Non-pigmented ciliary epithelial cell (primary cell): ENCODE results near the gene VIPR2.

ENCODE experiments used
- DNase-seq: peaks from one replicate; pipeline ENCODE4 v3.0.0-alpha.2; 2010; ENCODE audit warnings: low read depth

VIPR2 gene

DNA sequence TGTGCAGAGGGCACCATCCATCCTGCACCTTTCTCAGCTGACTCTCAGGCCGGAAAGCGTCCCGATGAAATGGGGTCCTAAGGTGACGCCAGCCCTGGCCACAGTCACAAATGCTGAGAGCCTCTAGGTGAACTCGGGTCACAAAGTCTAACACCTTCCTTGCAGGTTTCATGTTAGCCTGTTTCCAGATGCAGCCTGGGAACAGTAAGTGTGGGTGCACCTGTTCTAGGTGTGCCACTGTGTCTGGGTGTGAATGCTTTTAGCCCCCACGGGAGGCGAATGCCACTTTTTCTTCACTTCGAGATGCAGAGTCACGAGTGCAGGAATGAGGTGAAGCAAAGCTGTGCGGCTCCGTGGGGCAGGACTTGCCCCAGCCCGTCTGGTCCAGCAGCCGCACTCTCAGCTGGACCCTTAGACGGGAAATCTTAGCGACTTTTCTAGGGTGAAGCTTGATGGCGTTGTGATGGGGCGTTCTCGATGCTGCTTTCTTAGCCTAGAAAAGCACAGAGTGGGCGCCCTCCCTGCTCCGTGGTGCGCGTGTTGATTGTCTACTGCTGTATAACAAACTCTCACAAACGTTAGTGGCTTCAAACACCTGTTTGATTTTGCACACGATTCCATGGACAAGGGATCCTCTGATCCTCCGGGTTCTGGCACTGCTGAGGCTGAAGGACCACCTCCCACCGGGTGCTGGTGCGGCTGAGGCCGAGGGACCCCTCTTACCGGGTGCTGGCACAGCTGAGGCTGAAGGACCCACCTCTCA is 13.6 kb upstream of the VIPR2 start:
- no peak for DNase-seq

DNA sequence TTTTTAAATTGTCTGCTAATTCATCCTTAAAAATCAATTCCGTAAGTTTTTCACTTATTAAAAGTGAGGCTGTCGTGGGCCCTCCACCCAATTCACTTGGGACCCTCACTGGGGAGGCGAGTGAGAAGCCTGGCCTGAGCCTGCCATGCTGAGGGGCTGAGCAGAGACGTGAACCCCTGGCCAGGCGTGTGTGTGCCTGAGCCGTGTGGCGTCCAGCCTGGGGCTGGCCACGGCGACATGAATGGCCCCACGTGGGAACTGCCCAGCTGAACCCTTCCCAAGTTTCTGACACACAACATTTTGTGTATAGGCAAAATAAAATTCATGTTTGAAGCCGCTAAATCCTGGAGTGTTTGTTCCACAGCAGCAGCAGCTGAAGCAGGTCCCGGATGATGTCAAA is 13.0 kb upstream of the VIPR2 start:
- no peak for DNase-seq

DNA sequence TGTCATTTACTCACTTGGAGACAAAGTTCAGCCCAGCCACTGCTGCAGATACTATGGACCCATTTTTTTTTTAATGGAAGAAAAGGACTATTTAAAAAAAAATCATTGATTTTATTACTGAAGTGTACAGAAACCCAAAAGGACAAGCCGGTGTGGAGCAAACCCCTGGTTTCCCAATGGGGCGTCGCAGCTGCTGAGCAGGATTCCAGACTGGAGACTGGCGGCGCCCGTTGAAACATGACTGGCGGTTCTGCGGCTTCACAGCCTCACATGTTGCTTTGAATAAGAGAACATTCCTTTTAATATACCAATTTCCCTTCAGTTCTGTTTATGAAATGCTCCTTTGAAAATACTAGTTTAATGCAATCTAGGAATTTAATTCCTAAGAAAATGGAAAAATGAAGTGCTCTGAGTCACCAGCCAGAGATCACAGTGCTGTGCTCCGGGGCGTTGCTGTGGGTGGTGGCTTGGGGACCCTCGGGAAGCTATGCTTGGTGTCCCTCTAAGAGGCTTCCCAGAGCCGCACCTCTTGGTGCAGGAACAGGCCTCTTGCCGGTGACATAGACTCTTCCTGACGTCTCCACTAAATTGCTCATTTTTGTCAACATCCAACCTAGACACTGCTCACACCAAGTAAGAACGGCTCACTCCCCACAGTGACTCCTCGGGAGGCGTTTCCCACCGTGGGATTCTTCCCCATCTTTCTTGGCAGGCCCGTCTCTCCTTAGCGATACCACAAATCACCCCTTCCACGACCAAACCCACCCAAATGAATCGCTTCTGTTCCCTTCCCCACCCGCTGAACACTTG is 12.0 kb upstream of the VIPR2 start:
- no peak for DNase-seq

DNA sequence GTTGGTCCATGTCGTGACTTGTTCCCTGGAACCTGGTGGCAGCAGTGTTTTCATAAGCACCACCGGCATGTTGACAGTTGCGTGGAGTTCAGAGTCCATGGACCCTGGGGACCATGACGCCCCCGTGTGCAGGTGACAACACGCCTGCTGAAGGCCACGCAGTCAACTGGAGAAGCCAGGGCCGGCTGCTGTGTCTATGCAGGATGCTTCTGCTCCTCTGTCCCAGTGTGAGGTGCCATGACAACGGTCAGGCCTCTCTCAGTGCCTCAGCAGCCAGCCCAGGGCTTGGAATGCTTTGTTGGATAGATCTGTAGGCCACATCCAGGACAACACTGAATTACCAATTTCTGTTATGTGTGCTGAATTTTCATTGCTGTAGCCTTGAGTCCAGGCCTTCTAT is 10.7 kb upstream of the VIPR2 start:
- DNase-seq, result no peak

DNA sequence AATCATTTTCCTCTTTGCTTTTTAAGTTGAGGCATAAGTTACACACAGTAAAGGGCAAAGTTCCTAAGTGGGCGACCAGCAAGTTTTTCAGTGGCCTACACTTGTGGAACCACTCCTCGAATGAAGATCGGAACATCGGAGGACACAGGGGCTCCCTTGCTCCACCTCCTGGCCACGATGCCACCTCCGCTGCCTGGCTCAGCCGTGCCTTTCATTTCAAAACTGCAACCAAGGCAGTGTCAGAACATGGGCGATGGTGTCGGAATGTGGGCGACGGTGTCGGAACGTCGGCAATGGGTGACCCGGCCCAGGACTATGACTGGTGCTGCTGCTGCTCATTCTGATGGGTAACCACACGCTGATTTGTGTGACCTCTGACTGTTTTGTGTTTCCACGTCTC is 9.6 kb upstream of the VIPR2 start:
- DNase-seq, result no peak

DNA sequence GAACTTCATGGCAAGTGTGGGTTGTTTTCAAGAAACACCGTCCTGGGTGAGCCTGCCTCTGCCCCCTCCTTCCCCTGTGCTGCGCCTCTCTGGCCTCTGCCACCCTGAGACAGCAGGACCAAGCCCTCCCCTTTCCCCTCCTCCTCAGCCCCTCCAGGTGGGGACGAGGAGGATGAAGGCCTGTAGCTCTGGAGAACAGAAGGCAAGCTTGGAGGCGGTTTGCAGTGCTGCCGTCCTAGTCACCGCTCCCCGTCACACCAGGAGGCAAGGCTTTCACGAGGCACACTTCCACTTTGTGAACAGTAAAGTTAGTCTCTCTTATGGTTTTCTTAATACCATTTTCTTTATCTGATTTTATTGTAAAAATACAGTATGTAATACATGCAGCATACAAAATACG is 8.8 kb upstream of the VIPR2 start:
- DNase-seq, result no peak

DNA sequence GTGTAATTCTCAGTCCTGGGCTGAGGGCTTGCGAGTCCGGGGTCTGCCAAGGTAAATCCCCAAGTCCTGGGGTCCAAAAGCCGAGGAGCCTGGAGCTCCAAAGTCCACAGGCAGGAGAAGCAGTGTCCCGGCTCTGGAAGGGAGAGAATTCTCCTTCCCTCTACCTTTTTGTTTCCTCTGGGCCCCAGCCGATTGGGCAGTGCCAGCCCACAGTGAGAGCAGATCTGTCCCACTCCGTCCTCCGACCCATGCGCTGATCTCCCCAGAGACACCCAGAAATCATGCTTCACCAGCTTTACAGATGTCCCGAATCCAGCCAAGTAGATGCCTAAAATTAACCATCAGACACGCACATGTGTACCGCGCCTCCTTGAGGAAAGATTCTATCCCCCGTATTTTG is 8.1 kb upstream of the VIPR2 start:
- DNase-seq, result no peak

DNA sequence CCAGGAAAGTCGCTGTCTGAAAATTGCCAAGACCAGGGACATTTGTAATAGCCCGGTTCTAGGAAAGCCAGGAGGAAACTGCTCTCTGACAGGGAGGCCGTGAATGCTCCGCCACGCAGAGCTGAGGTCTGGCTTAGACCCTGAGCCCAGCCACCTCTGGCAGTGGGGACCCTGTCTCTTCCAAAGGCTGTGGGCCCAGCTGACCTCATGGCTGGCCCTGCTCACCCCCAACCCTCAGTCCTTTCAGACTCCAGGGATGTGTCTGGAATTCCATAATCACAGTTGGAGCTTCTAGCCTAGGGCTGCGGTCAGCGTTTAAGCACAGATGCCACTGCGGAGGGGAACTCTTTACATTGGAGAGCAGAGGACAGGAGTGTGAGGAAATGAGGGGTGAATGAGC is 6.6 kb upstream of the VIPR2 start:
- no peak for DNase-seq

DNA sequence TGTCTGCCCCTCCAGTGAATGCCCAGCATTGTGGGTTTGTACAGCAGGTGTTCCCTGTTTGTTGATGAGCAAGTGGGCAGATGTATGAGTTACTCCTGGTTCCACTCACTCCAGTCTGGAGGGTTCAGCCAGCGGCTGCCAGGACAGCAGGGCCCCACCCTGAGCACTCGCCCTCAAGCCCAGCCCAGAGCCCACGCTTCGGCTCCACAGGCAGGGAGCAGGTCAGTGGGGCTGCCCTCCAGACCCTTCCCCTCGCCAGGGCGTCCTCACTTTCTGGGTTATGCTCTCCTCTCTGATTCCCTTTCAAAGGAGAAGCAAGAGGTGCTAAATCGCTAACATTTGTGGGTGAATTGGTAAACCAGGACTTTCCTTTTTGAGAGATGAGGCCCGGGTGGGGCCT is 4.8 kb upstream of the VIPR2 start:
- DNase-seq, result no peak

DNA sequence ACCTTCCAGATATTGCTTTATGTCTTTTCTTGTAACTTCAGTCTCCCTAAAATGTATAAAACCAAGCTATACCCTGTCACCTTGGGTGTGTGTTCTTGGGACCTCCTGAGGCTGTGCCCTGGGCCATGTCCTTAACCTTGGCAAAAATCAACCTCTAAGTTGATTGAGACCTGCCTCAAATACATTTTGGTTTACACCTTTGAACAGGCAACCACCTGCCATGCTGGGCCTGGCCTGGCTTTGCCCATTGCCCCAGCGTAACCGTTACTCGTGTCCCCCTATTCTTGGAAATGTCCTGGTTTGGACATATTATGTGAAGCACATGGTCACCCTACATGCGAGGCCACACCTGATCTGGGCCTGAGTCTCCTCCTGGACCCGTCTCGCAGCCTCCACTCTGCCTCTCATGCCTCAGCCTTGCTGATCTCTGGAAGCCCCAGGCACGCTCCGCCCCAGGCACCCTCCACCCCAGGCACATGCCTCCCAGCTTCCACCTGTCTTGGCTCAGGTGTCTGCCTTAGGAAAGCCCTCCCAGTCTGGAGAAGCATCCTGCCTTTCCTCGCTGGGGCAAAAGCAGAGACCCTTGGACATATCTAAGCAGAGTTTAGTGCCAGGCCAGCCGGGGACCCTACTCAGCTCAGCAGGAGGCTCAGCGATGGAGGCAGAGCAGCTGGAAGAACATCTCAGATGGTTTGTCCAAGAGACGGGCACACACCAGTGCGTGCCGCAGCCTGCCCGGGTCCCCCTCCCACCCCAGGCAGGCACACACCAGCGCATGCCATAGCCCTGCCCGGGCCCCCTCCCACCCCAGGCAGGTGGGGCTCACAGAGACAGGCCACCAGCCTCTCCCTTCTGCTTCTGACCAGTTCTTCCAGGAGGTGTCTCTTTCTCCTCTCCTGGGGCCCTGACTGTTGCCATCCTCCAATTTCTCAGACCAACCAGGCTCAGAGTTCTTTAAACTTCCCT is 4.0 kb upstream of the VIPR2 start:
- no peak for DNase-seq

DNA sequence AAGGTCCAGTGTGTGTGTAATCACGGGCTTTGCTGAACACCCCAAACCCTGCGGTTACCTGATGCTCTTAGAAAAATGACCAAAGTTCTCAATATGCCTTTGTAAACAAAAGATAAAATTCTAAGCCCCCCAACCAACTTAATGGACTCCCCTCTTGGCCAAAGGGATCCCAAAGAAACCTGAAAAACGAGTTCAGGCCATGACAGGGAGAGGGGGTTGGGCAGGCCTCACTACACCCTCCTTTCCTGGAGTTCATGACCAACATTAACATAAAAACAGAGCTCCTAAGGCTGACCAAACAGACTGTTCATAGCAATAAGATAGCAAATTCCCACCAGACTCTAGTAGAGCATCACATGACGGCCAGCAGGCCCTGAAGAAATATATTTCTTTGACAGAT is 3.0 kb upstream of the VIPR2 start:
- DNase-seq, result no peak

DNA sequence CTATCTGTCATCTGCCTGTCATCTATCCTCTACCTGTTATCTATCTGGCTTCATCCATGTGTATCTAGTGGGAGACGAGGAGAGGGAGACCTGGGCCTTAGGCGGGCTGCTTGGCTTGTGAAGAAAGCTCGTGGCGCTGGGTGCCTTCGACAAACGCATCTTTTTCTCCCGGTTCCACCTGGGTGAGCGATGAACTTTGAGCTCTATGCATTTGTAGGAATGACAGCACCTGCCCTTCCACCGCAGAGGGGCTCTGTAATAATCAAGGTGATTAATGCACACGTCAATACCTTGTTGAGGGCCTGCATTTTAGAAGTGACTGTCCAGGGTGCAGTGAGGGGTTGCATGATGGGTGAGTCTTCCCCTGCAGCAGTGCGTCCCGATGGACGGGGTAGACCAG is 2.6 kb upstream of the VIPR2 start:
- DNase-seq, result no peak

DNA sequence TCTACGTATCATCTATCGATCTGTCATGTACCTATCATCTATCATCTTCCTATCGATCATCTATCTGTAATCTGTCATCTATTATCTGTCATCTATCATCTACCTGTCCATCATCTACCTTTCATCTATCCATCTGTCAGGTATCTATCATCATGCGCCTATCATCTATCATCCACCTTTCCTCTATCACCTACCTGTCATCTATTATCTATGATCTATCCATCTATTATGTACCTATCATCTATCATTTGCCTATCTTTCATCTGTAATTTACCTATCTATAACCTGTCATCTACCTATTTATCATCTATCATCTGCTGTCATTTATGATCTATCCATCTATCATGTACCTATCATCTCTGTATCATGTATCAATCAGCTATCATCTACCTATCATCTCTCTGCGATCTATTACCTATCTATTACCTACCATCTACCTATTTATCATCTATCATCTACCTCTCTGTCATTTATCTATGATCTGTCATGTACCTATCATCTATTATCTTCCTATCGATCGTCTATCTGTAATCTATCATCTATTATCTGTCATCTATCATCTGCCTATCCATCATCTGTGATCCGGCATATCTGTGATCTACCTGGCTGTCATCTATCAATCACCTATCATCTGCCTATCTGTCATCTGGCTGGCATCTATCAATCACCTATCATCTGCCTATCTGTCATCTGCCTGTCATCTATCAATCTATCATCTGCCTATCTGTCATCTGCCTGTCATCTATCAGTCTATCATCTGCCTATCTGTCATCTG is 1.6 kb upstream of the VIPR2 start:
- DNase-seq, result no peak

DNA sequence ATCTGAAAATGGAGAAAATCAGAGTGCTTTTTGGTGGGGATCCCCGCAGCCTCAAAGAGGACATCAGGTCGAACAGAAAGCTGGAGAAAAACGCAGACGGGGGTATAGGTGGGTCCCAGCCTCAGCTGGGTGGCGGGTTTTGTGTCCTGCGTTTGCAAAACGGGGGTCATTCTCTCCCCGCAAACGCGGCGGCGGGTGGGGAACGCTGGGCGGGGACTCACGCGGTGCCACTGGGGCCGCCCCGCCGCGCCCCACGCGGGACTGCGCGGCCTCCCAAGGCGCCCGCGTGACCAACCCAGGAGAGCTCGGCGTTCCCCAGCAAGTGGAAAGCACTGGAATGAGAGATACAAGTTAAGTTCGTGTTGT is 806 bp upstream of the VIPR2 start:
- no peak for DNase-seq

DNA sequence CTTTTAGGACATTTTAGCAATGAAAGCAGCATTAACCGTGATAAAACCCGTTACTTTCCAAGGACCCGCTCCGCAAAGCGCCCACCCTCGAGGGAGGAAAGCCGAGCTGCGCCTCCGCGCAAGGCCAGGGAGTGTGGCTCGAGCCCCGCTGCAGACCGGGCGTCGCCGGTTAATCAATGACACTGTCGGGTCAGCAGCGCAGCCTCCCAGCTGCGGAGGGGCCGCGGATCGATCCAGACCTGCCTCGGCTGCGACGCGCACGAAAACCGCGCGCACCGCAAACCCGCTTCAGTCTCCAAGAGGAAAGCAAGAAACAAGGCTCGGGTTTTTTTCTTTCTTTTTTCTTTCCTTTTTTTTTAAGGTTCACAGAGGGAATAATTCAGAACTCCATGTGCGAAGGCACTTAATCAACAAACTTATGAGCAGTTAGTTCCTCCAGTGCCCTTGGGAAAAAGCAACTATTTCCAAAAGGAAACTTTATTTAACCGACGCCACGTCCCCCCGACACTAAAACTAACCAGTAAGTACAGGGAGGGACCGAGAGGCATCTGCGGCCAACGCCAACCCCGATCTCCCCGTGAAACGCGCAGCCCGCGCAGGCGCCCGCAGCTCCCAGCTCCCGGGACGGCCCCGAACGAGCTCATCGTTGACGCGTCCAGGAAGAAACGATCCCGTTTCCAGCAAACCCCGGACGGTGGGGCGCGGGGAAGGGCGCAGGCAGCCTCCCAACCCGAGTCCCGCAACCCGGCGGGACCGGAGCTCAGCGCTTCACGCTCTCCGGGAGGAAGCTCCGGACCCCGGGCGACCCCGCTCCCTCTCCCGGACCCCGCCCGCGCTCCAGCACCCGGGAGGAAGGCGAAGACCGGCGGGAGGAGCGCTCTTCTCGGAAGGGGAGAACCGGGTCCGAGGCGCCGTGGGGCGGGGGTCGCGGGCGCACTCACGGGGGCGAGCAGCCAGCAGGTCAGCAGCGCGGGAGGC is 598 bp downstream of the VIPR2 start:
- DNase-seq, result no peak

DNA sequence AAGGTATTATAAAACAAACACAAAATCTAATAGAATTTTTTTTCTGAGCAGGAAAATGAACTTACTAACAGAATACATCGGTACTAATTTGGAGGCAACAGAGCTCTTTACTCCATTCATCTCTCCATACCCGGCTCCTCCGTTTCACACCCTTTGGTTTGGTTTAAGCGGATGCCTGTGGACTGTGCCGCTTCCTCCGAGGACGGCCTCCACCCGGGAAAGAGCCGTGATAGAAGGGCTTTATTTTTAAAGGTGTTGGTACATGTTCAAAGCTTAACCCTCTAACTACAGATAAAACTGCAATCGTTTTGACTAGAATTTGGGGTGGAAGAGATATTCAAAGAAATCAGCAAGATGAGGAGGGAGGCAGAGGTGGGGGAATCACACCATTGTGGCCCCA is 1.9 kb downstream of the VIPR2 start:
- no peak for DNase-seq

DNA sequence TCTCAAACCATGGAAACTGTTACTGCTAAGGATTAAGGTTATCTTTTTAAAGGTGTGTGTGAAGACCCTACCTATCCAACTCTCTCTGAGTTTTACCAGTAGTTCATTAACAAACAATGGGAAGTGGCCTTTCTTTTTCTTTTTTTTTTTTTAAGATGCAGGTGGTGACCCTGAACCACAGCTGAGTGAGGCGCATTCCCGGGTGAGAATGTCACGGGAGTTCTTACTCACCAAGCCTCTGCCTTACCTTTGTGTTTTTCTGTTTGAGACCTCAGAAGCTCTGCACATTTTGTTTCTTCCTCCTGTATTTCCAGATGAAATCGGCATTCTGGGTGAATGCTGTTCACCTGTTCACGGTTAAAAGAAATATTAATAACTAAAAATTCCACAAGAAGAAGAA is 2.5 kb downstream of the VIPR2 start:
- DNase-seq, result no peak

DNA sequence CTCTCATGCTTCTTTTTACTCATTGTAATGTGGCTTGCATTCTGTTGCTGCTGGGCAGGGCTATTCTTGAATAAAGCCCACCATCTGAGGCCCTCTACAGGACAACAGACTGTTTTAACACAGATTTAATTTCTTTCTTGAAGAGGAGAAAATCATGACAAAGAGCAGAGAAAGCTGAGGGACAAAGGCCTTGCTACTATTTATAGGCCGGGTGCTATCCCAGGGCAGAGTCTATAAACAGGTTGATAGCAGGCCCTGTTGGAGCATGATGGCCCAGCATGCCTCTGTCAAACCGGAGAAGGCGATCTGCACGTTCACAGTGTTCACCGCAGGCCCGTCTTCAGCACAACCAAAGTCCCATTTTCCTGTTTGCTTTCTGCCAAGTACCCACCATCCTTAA is 3.0 kb downstream of the VIPR2 start:
- DNase-seq, result no peak

DNA sequence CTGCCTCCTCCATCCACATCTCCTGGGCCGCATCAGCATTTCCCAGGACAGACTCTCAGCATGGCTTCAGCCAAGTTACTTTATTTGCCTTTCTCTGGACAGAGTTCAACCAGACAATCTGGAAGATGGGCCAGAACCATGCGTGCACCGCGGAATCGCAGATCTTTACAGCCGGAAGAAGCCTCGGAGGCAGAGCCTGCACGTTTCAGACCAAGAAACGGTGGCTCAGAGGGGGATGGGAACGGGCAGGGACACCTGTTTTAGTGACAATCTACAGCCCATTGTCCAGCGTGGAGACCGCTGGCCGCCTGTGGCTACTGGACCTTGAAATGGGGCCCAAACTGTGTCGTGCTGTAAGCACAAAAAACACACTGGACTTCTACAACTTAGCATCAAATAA is 3.5 kb downstream of the VIPR2 start:
- no peak for DNase-seq

DNA sequence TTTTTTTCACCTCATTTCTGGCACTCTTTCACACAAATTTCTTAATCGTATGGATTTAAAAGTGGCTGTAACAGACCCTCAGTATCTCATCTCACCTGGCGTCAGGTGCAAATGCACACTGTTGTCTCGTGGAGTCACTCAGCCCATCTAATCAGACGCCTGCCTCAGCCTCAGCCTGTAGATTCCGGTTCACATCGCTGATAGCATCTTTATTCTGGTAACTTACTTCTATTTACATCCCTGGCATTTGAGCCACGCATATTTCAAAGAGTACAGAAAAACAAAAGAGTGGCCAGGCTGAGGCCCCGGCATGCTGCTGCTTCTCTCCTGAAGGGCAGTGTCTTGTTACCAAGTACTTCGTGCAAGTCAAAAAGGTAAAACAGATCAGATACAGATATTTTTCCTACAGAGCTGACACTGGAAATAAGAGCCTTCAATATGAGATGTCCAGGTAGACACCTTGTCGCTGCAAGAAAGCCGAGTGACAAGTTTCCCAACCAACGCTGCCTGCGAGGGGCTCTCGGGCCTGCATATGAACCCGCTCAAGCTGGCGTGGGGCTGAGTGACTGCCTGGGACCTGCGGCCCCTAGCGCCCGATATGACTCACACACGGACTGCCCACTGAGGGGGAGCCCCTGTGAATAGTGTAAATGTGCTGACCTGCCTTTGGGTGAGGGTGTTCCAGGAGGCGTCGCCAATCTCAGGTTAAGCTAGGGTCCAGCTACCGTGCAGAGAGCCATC is 4.3 kb downstream of the VIPR2 start:
- DNase-seq, result no peak
